Smooth muscle cell (in vitro differentiated cells): ENCODE results near the gene DENND1A. TPM values are rescaled to one million over a fixed set of nuclear protein-coding genes. Genes with fewer than 3 reads are reported as not detected.

ENCODE experiments used
- DNase-seq: peaks from one replicate; lab custom pipeline; 2025; ENCODE audit not compliant: unreplicated experiment; lab: John Stamatoyannopoulos, UW
- H2AFZ ChIP-seq: fragments of 200-600 bp; sonication (generic); 2 replicates; pipeline ENCODE4 v1.6.0; 2016; ENCODE audit warnings: antibody characterized with exemption, low read depth, mild to moderate bottlenecking
- H3F3A ChIP-seq: fragments of 200-600 bp; sonication (generic); 2 replicates; pipeline ENCODE4 v1.6.0; 2017; ENCODE audit warnings: antibody characterized with exemption, low read depth
- H3K27ac ChIP-seq: fragments of 200-600 bp; sonication (generic); 2 replicates; pipeline ENCODE4 v1.5.1; 2016; ENCODE audit warnings: low read depth, mild to moderate bottlenecking
- H3K27me3 ChIP-seq: fragments of 200-600 bp; sonication (generic); 2 replicates; pipeline ENCODE4 v1.6.1; 2016; ENCODE audit warnings: low read depth, mild to moderate bottlenecking
- H3K36me3 ChIP-seq: fragments of 200-600 bp; sonication (generic); 2 replicates; pipeline ENCODE4 v1.5.1; 2016; ENCODE audit warnings: low read depth
- H3K4me1 ChIP-seq: fragments of 200-600 bp; sonication (generic); 2 replicates; pipeline ENCODE4 v1.5.1; 2016; ENCODE audit warnings: low read depth
- H3K4me2 ChIP-seq: fragments of 200-600 bp; sonication (generic); 2 replicates; pipeline ENCODE4 v1.6.0; 2016; ENCODE audit warnings: mild to moderate bottlenecking
- H3K4me3 ChIP-seq: fragments of 200-600 bp; sonication (generic); 2 replicates; pipeline ENCODE4 v1.5.1; 2016; ENCODE audit warnings: mild to moderate bottlenecking
- H3K79me2 ChIP-seq: fragments of 200-600 bp; sonication (generic); 2 replicates; pipeline ENCODE4 v1.6.0; 2016; ENCODE audit warnings: low read depth, mild to moderate bottlenecking
- H3K9ac ChIP-seq: fragments of 200-600 bp; sonication (generic); 2 replicates; pipeline ENCODE4 v1.6.0; 2016; ENCODE audit warnings: low read depth
- H3K9me3 ChIP-seq: fragments of 200-600 bp; sonication (generic); replicated peaks from 2 replicates; pipeline ENCODE4 v1.5.1; 2016; ENCODE audit warnings: low read depth
- H4K20me1 ChIP-seq: fragments of 200-600 bp; sonication (generic); 2 replicates; pipeline ENCODE4 v1.6.0; 2016; ENCODE audit warnings: low read depth
- WGBS: methylation state at CpG from one replicate; pipeline ENCODE4 v1.1.7; 2016; ENCODE audit warnings: low lambda C conversion rate; 5-methylcytosine and 5-hydroxymethylcytosine counted together
- polyA plus RNA-seq: library from polyadenylated mRNA; unstranded; fragments of >200 nt; fragmentation: Nextera tagmentation; extraction: Ambion mirVana; gene quantifications from 2 replicates; pipeline ENCODE4 v1.2.1, GENCODE V29; 2016
- total RNA-seq: library from RNA; depleted of rRNA; stranded (reverse); fragments of >200 nt; gene quantifications from 2 replicates; pipeline ENCODE4 v1.2.3, GENCODE V29; 2014
- TF ChIP-seq, protein P1 (sequence below): fragments of 200-600 bp; sonication (generic); IDR thresholded peaks from 2 replicates; pipeline ENCODE4 v1.5.1; 2017; ENCODE audit warnings: borderline replicate concordance, mild to moderate bottlenecking, antibody characterized with exemption; ENCODE audit not compliant: insufficient read depth, poor library complexity, severe bottlenecking

Gene DENND1A
- total and polyA plus RNA-seq, 2 experiments from 2014 or later: 8.1 to 20.2 TPM

DNA sequence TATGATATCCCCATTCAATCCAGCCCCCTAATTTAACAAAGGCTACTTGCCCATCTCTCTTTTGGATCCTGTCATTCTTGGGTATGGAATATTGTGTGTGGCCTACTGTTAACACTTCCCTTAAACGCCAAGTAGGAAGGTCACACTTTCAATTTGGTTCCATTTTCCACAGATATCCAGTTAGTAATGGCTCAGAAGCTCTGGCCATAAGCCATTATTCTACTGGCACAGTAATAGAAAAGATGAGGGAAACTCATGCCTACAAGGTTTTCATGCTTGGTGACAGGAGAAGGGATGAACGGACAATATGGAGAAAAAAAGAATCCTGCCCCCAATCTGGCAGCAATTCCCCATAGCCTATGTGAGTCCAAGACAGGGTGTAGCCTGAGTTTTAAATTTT lies 346.3 kb downstream of the DENND1A start:
- Histone ChIP-seq H3F3A (no peaks in the 10 kb centered on the region), H3K4me2 (no peak overlapping the region), H3K79me2 (no peaks in the 10 kb centered on the region), H3K27me3 (no peaks in the 10 kb centered on the region), H3K9ac (no peak overlapping the region), H3K4me3 (no peak overlapping the region), H4K20me1 (no peaks in the 10 kb centered on the region), H3K27ac (no peak overlapping the region), H3K36me3 (no peaks in the 10 kb centered on the region), H3K4me1 (no peaks in the 10 kb centered on the region), H2AFZ (no peak overlapping the region), H3K9me3 (no peaks in the 10 kb centered on the region)
- DNase-seq: no peak
- TF ChIP-seq, protein P1, sequence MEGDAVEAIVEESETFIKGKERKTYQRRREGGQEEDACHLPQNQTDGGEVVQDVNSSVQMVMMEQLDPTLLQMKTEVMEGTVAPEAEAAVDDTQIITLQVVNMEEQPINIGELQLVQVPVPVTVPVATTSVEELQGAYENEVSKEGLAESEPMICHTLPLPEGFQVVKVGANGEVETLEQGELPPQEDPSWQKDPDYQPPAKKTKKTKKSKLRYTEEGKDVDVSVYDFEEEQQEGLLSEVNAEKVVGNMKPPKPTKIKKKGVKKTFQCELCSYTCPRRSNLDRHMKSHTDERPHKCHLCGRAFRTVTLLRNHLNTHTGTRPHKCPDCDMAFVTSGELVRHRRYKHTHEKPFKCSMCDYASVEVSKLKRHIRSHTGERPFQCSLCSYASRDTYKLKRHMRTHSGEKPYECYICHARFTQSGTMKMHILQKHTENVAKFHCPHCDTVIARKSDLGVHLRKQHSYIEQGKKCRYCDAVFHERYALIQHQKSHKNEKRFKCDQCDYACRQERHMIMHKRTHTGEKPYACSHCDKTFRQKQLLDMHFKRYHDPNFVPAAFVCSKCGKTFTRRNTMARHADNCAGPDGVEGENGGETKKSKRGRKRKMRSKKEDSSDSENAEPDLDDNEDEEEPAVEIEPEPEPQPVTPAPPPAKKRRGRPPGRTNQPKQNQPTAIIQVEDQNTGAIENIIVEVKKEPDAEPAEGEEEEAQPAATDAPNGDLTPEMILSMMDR: no peak
- WGBS: 100% methylated on average over 2 of the region's 2 CpGs

DNA sequence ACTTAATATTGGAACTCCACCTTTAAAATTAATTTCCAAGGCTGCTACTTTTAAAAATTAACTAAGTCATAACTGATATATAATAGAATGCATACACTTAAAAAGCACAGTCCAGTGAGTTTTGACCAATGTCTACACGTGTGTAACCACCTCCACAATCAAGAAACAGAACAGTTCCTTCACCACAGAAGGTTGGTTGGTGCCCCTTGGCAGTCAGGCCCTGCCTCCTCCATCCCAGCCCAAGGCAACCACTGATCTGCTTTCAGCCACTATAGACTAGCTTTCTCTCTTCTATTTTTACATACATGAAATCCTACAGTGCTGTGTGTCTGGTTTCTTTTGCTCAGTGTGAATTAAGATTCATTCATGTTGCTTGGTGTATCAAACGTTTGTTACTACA lies 358.7 kb downstream of the DENND1A start:
- no peak overlapping the region for H2AFZ ChIP-seq
- H3K4me3 ChIP-seq: no peak overlapping the region
- TF ChIP-seq, protein P1: no peak
- H3K79me2 ChIP-seq: no peaks in the 10 kb centered on the region
- H3K27me3 ChIP-seq: no peaks in the 10 kb centered on the region
- no peak for DNase-seq
- WGBS: 86% methylated on average over 2 of the region's 2 CpGs
- no peak overlapping the region for H3K27ac ChIP-seq
- H3K4me2 ChIP-seq: no peak overlapping the region
- H3K9ac ChIP-seq: no peak overlapping the region
- no peaks in the 10 kb centered on the region for H3K9me3 ChIP-seq
- H3F3A ChIP-seq: no peaks in the 10 kb centered on the region
- H4K20me1 ChIP-seq: no peaks in the 10 kb centered on the region
- no peaks in the 10 kb centered on the region for H3K36me3 ChIP-seq
- peaks cover 5% of the 10 kb centered on the region for H3K4me1 ChIP-seq

DNA sequence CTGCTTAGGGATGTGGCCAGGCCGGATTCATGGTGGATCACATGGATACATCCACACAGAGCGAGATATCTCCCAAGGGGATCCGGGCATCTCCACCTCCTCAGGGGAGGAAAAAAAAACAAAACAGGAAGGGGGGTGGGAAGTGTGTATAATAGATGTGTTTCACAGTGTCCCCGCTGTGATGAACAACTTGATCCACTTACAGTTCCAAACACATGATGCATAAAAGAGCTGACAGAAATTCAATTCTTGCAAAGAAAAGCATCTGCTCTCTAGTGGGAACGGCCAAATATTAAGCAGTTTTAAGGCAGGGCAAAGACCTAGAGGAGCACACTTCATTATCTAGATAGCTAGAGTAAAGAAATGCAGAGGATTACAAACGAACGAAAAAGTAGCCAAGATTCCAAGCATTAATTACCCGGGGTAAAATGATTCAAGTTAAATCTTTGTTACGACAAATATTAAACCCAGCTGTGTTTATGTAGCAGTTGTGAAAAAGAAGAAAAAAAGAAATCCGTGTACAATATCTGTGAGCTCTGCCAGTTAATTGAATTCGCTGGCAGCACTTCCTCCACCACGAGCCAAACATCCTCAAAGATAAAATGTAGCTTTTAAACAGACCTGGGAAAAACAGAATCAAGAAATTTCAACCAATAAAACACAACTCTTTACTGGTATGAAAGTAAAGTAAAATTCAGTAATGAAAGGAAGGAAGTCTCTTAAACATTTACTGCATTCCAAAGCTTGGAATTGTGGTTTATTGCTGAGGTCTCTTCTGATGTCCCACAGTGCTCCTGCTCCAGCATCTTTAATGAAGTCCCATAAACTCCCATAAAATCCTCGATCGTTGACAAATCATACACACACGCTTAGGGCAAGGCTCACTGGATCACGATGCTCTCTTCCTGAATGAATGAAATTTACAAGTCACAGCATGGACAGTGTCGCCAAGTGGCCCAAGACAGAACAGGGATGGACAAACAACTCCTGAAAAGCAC lies 360.9 kb downstream of the DENND1A start:
- Histone ChIP-seq H3K9me3 (no peaks in the 10 kb centered on the region), H3K9ac (no peak overlapping the region), H3K27ac (no peak overlapping the region), H3K4me1 (peaks cover 5% of the 10 kb centered on the region), H3K27me3 (no peaks in the 10 kb centered on the region), H3K4me3 (no peak overlapping the region), H3K36me3 (no peaks in the 10 kb centered on the region), H4K20me1 (no peaks in the 10 kb centered on the region), H3F3A (no peaks in the 10 kb centered on the region), H3K4me2 (peak overlapping the region; percentile 49), H3K79me2 (no peaks in the 10 kb centered on the region), H2AFZ (no peak overlapping the region)
- WGBS: 37% methylated on average over 17 of the region's 17 CpGs
- no peak for DNase-seq
- TF ChIP-seq, protein P1: no peak
